K562 (cell line): Measurements from ENCODE around the gene INSM2.

Experiments
- CBFA2T3 ChIP-seq: fragments of 450-650 bp; IDR thresholded peaks from 2 replicates; pipeline ENCODE4 v1.6.1; 2017
- CEBPB ChIP-seq: fragments of 450-650 bp; IDR thresholded peaks from 2 replicates; pipeline ENCODE4 v1.6.1; 2016; ENCODE audit warnings: missing genetic modification characterization, missing compliant biosample characterization
- ILK ChIP-seq: fragments of 450-650 bp; IDR thresholded peaks from 2 replicates; pipeline ENCODE4 v1.6.1; 2016; ENCODE audit warnings: missing genetic modification characterization, low read depth, mild to moderate bottlenecking, missing compliant biosample characterization, moderate library complexity, borderline replicate concordance
- KAT7 ChIP-seq: sonication (generic); formaldehyde crosslinking; IDR thresholded peaks from 2 replicates; pipeline ENCODE4 v1.8.0; 2022; ENCODE audit warnings: missing genetic modification reagents, mild to moderate bottlenecking, borderline replicate concordance
- PHF20 ChIP-seq: fragments of 450-650 bp; IDR thresholded peaks from 2 replicates; pipeline ENCODE4 v1.6.1; 2018; ENCODE audit not compliant: partially characterized antibody
- RBM25 ChIP-seq: fragments of 200-400 bp; formaldehyde crosslinking; IDR thresholded peaks from 2 replicates; pipeline ENCODE4 v1.6.1; 2018; ENCODE audit warnings: low read length, low read depth, moderate library complexity; ENCODE audit not compliant: severe bottlenecking
- SP2 ChIP-seq: IDR thresholded peaks from 2 replicates; pipeline ENCODE4 v1.6.1; 2011; ENCODE audit warnings: mild to moderate bottlenecking, low read depth, low read length, moderate library complexity; ENCODE audit not compliant: poor library complexity, severe bottlenecking; ENCODE audit errors: extremely low read depth
- TF ChIP-seq, protein P1 (sequence below), 3 experiments: IDR thresholded peaks in 2 of 3; conservative IDR thresholded peaks in 1 of 3; 2 replicates each; pipeline ENCODE4 v1.5.1; 2011 to 2012; ENCODE audit warnings: low read length in 3 of 3, mild to moderate bottlenecking in 3 of 3, control low read depth in 2 of 3, improper control_type of control experiment in 1 of 3, inconsistent platforms in 1 of 3, low read depth in 1 of 3, mixed read lengths in 1 of 3, moderate library complexity in 1 of 3; ENCODE audit not compliant: insufficient read depth in 2 of 3
- TF ChIP-seq, protein P2 (sequence below), 2 experiments: fragments of 450-650 bp; formaldehyde crosslinking in 1 of 2; IDR thresholded peaks; 2 replicates each; pipeline versions ENCODE4 v1.4.0 to v1.6.1; 2014 to 2020; ENCODE audit warnings: mild to moderate bottlenecking in 2 of 2, borderline replicate concordance in 1 of 2, low read depth in 1 of 2

DNA sequence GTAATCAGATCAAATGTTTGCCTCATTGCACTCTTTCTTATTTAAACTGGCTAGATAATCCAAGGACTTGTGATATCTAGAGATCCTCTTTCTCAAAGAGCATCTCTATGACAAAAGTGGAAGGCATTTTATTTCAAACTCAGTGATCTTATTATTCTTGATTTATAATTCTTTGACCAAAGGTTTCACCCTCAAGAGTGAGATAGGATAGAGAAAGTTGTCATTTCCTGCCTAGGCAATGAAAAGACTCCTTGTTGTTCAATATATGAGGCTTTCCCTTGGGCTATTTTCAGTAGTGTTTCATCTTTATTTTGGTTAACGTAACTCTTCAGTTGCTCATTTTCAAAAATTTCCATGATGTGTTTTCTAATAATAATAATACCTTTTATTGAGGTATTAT is 18.0 kb upstream of the INSM2 start:
- TF ChIP-seq CBFA2T3 (no peak), RBM25 (no peak), PHF20 (no peak), ILK (tag) (no peak), KAT7 (CRISPR knock-in tag) (no peak), CEBPB (tag) (no peak), SP2 (no peak)
- TF ChIP-seq, protein P1, sequence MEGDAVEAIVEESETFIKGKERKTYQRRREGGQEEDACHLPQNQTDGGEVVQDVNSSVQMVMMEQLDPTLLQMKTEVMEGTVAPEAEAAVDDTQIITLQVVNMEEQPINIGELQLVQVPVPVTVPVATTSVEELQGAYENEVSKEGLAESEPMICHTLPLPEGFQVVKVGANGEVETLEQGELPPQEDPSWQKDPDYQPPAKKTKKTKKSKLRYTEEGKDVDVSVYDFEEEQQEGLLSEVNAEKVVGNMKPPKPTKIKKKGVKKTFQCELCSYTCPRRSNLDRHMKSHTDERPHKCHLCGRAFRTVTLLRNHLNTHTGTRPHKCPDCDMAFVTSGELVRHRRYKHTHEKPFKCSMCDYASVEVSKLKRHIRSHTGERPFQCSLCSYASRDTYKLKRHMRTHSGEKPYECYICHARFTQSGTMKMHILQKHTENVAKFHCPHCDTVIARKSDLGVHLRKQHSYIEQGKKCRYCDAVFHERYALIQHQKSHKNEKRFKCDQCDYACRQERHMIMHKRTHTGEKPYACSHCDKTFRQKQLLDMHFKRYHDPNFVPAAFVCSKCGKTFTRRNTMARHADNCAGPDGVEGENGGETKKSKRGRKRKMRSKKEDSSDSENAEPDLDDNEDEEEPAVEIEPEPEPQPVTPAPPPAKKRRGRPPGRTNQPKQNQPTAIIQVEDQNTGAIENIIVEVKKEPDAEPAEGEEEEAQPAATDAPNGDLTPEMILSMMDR (IDR thresholded peaks at IDR 0.05 in 2 of 3, conservative IDR thresholded peaks at IDR 0.05 in 1 of 3; ENCODE audit: insufficient read depth in 2 of 3, low read depth in 1 of 3, low read length in 3 of 3), result no peak
- TF ChIP-seq, protein P2, sequence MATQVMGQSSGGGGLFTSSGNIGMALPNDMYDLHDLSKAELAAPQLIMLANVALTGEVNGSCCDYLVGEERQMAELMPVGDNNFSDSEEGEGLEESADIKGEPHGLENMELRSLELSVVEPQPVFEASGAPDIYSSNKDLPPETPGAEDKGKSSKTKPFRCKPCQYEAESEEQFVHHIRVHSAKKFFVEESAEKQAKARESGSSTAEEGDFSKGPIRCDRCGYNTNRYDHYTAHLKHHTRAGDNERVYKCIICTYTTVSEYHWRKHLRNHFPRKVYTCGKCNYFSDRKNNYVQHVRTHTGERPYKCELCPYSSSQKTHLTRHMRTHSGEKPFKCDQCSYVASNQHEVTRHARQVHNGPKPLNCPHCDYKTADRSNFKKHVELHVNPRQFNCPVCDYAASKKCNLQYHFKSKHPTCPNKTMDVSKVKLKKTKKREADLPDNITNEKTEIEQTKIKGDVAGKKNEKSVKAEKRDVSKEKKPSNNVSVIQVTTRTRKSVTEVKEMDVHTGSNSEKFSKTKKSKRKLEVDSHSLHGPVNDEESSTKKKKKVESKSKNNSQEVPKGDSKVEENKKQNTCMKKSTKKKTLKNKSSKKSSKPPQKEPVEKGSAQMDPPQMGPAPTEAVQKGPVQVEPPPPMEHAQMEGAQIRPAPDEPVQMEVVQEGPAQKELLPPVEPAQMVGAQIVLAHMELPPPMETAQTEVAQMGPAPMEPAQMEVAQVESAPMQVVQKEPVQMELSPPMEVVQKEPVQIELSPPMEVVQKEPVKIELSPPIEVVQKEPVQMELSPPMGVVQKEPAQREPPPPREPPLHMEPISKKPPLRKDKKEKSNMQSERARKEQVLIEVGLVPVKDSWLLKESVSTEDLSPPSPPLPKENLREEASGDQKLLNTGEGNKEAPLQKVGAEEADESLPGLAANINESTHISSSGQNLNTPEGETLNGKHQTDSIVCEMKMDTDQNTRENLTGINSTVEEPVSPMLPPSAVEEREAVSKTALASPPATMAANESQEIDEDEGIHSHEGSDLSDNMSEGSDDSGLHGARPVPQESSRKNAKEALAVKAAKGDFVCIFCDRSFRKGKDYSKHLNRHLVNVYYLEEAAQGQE (IDR thresholded peaks at IDR 0.05; ENCODE audit: borderline replicate concordance), result no peak
- TF ChIP-seq, protein P2 (CRISPR knock-in tag; IDR thresholded peaks at IDR 0.05; ENCODE audit: low read depth), result no peak
